ENCODE results near the gene DPM1.

The DPM1 gene

DNA sequence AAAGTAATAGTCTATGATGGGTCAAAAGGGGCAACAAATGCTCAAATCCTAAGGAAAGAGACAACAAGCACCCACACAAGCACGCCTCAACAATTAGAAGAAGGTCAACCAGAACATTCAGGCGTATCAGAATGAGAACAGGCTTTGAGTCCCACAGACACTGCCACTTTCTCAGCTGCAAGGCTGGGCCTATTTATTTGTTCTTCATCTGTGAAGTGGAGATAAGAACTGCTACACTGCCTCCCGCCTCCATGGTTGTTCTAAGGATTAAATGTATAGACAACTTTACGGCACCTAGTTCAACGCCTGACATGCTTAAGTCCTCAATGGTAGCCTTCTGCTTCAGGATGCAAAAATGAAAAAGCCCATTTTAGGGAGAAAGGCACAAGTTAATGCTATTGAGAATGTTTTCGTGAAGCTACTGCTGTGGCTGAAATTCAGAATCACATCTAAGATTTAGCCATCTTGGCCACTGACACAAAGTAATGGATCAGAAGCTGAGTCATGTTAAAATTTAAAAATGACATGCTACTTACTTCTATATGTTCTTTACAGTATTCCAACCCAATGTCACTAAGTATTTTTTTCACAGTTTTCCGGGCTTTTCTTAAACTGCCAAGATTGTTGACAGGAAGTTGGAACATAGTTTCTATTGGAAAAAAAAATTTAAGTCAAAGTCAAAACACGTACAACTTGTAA, 54.8 kb downstream of the DPM1 start:
- no peak overlapping the region for H3K4me3 ChIP-seq (ENCODE audit: low read depth, low read length)

DNA sequence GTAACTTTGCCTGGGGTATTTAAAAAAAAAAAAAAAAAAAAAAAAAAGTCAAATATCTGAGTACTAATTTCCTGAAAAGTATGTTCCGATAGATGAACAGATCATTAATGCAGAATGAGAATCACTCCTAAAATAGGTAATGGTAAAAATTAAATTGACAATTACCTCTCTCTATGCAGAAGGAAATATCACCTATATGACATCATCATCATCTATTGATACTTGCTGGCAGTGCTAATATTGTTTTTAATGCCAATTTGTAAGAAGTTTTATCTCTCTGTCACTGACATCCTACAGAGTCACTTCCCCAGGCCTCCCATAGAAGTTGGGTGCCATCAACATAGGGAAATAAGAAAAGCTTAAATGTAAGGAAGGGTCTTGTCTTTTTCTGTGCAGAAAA, 57.0 kb downstream of the DPM1 start:
- no peak overlapping the region for H3K4me3 ChIP-seq (ENCODE audit: low read depth, low read length)

DNA sequence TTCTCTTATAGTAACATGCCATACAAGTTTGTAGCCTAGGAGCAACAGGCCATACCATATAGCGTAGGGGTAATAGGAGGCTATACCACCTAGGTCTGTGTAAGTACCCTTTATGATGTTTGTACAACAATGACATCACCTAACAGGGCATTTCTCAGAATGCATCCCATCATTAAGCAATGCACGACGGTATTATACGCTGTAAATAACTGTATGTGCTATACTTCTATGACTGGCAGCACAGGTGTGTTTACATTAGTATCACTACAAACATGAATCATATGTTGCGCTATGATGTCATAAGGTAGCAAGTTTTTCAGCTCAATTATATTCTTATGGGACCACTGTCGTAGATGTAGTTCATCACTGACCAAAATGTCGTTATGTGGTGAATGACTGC, 58.1 kb downstream of the DPM1 start:
- no peak overlapping the region for H3K4me3 ChIP-seq (ENCODE audit: low read depth, low read length)

DNA sequence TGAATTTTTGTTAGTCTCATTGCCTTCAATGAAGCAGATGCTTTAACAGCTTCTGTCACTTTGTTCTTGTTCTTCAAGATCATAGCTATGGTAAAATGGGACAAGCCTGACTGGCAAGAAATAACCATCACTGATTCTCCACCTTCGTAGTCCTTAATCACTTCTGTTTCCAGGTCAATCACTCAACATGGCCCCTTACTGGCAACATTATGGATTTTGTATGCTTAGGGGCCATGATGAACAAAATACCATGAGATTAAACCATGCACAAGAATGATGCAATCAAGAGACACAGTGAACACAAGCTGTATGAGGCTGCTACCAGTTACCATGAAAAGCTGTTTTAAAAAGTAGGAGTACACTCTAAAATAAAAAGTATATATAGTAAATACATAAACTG, 59.9 kb downstream of the DPM1 start:
- H3K4me3 ChIP-seq (ENCODE audit: low read depth, low read length) = no peak overlapping the region

DNA sequence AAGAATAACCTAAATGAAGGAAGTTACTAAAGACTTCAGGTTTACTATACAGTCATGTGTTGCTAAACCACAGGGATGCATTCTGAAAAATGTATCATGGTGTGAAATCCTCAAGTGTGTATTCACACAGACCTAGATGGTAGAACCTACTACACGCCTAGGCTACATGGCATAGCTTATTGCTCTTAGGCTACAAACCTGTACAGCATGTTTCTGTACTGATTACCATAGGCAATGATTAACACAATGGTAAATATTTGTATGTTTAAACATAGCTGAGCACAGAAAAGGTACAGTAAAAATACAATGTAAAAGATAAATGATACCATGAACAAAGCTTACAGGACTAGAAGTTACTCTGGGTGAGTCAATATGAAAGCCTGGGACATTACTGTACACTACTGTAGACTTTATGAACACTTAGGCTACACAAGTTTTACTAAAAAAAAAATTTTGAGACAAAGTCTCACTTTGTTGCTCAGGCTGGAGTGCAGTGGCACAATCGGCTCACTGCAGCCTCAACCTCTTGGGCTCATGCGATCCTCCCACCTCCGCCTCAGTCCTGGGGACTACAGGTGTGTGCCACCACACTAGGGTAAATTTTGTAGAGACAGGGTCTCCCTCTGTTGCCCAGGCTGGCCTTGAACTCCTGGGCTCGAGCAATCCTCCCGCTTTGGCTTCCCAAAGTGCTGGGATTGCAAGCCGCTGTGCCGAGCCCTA, 63.1 kb downstream of the DPM1 start:
- no peak overlapping the region for H3K4me3 ChIP-seq (ENCODE audit: low read depth, low read length)

DNA sequence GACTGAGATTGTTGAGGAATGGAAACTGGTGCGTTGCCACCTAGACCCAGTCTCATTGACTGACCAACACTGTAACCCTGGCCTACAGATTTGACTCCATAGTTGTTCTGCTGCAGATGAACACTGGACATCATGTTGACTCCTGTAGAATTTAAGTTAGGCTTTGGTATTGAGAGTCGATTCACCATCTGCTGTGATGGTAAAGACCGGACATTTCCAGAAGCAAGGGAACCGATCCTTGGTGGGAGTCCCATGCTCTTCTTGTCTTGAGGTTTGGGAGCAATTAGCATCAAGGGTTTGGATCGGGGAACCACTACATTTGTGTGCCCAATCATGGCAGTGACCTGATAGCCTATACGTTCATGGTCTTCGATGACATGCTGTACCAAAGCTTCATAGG, 64.7 kb downstream of the DPM1 start:
- no peak overlapping the region for H3K4me3 ChIP-seq (ENCODE audit: low read depth, low read length)

DNA sequence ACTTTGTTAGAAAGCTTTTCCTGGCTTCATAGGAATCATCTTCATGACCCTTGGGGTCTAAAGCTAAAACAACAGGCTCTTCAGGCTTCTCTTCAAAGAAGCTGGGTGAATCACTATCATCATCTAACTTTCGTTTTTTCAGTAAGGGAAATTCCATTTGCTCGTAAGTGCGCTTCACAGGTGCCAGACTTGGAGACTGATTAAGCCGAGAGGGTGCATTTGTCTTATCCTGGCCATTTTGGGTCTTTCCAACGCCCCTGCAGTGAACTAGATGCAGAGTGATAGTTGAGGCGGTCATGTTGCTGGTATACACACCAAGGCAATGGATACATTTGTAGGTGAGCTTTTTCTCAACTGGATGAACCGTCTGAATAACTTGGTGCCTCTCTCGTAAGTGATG, 65.9 kb downstream of the DPM1 start:
- H3K4me3 ChIP-seq (ENCODE audit: low read depth, low read length) = no peak overlapping the region

DNA sequence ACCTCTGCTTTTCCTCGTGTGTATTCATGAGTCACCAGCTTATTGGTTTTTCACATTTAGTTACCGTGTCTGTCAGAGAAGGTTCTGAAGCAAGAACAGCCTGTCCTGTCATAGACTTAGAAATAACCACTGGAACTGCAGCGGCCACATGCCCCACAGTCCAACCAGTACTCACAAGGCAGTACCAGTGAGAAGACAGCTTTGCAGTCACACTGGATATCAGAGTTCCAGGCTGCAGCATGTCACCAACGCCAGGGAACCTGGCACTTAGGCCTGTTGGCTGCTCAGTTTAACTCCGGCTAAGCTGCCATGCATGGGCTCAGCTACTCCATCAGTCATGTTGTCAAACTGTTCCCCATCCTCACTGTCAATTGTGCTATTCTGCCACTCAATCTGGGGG, 67.2 kb downstream of the DPM1 start:
- no peak overlapping the region for H3K4me3 ChIP-seq (ENCODE audit: low read depth, low read length)

DNA sequence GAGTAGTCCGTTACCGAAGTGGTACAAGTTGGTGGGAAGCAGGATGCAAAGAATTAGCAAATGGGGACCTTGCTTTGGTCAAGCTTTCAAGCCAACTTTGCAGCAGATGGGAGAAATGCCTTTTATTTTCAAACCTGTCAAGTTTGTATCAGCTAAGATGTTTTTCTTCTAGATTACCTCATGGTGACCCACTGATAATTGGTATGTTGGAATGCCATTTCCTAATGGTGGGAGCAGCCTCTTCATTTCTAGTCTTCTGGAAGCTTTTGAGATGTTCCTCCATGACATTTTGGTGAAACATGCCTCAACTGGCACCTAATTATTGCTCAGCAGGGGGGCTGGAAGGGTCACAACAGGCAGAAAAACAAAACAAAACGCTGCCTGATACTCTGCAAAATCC, 70.8 kb downstream of the DPM1 start:
- H3K4me3 ChIP-seq (ENCODE audit: low read depth, low read length) = no peak overlapping the region

DNA sequence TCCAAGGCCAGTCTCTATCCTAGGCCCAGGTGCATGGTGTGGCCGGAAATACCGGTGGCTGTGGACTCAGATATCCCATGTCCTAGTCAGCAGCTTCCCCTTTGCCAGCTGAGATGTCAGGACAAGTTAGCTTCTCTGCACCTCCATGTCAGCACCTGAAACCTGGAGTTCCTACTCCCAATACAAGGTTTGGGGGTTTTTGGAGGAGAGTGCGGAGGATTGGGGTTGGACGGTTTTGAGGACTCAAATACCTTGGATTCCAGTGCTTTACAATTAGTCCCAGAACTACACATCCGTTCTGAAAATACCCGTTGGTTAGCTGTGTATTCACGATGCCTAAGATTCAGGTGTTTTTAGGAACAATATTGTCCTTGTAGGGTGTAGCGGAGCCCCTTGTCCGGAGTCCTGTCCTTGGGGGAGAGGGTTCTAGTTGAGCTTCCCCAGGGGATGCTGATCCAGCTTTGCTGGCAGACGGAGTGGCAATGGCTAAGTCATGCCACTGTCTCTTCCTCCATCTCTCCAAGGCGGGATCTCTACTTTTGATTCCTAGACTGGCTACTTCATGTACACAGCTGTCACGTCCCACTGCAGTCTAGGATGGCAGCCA, 72.0 kb downstream of the DPM1 start:
- H3K4me3 ChIP-seq (ENCODE audit: low read depth, low read length) = no peak overlapping the region

DNA sequence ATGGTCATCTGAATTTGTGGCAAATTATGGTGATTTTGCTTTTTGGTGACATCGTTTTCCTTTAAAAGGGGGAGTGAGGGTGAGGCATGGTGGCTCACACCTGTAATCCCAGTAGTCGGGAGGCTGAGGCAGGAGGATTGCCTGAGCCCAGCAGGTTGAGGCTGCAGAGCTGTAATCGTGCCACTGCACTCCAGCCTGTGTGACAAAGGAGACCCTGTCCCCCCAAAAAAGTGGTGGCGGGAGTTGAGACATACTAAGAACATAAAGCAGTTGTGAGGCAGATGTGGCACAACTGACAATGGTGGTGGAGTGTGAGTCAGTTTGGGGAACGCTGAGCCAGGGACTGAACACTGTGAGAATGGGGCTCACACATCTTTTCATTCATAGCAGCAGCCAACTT, 72.6 kb downstream of the DPM1 start:
- no peak overlapping the region for H3K4me3 ChIP-seq (ENCODE audit: low read depth, low read length)

DNA sequence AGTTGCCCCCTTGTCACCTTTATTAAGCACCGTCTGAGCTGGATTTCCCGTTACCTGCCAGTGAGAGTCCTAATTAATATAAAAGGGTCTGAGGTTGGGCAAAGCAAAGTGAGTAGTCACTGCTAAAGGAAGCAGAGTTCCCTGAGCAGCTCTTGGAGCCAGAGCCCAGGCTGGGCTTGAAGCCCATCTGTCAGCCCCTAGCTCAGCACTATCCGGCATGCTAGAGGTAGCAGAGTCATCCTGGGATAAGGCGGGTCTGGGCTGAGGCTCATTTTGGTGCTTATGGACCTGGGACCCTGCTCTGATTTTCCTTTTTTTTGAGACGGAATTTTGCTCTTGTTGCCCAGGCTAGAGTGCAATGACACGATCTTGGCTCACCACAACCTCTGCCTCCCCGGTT, 73.3 kb downstream of the DPM1 start:
- H3K4me3 ChIP-seq (ENCODE audit: low read depth, low read length) = no peak overlapping the region

Data from iPS-11a (cell line).